Gastrocnemius medialis (tissue), 4 donors: ENCODE measurements around the gene SLC9B1. TPM values are rescaled to one million over a fixed set of nuclear protein-coding genes. Genes with fewer than 3 reads are reported as not detected.

Experiments used
- ATAC-seq, 2 donors: fragments of 150-250 bp; one replicate each; pipeline ENCODE4 v1.9.1; 2016
- DNase-seq, 2 donors: peaks; one replicate each; pipeline ENCODE4 v3.0.0-alpha.2; 2019
- H3K27ac ChIP-seq, 4 donors: fragments of 200-600 bp; sonication (generic); 1 replicate in 1 of 4; 2 replicates in 3 of 4; pipeline ENCODE4 v1.5.1; 2016 to 2018; ENCODE audit warnings: mild to moderate bottlenecking in 2 of 4, moderate library complexity in 1 of 4
- H3K27me3 ChIP-seq, 3 donors: fragments of 200-600 bp; sonication (generic) in 2 of 3; 1 replicate in 1 of 3; 2 replicates in 2 of 3; pipeline versions ENCODE4 v1.5.1 to v1.6.0; 2016 to 2019; ENCODE audit warnings: mild to moderate bottlenecking in 1 of 3, moderate library complexity in 1 of 3
- H3K36me3 ChIP-seq, 2 donors: fragments of 200-600 bp; sonication (generic) in 1 of 2; one replicate each; pipeline ENCODE4 v1.5.1; 2017 to 2018
- H3K4me1 ChIP-seq, 2 donors: fragments of 200-600 bp; sonication (generic) in 1 of 2; one replicate each; pipeline ENCODE4 v1.5.1; 2016 to 2017; ENCODE audit warnings: mild to moderate bottlenecking in 2 of 2
- H3K4me3 ChIP-seq, 4 donors: fragments of 200-600 bp; sonication (generic) in 3 of 4; 1 replicate in 1 of 4; 2 replicates in 3 of 4; pipeline ENCODE4 v1.5.1; 2016 to 2019; ENCODE audit warnings: mild to moderate bottlenecking in 2 of 4
- H3K9me3 ChIP-seq, 3 donors: fragments of 200-600 bp; sonication (generic) in 2 of 3; 1 replicate in 1 of 3; 2 replicates in 2 of 3; pipeline ENCODE4 v1.5.1; 2016 to 2019
- POLR2A ChIP-seq, 2 donors: fragments of 450-650 bp; IDR thresholded peaks; one replicate each; pipeline ENCODE4 v1.6.1; 2017; ENCODE audit warnings: antibody characterized with exemption in 2 of 2, mild to moderate bottlenecking in 2 of 2, moderate library complexity in 2 of 2
- in situ Hi-C, 4 donors: fragments of 200-750 bp; cut with MboI; loops; one replicate each; pipeline versions ENCODE4 v1.15.0 to v1.8.0; 2017; ENCODE audit warnings: low sequenced_read_pairs in 4 of 4
- intact Hi-C: fragments of 100-400 bp; cut with DNase I; formaldehyde crosslinking; loops from one replicate; pipeline ENCODE4 v1.15.1; 2023; ENCODE audit warnings: low total_unique reads
- total RNA-seq, 4 donors: library from RNA; depleted of rRNA; stranded (reverse); fragments of >200 nt; gene quantifications; one replicate each; pipeline versions ENCODE4 v1.1.0 to v1.2.3, GENCODE V29; 2016
- TF ChIP-seq, protein P1 (sequence below), 5 experiments: fragments of 450-650 bp in 3 of 5; fragments of 200-600 bp in 2 of 5; sonication (generic) in 2 of 5; IDR thresholded peaks in 4 of 5; conservative IDR thresholded peaks in 1 of 5; 1 replicate in 4 of 5; 2 replicates in 1 of 5; pipeline ENCODE4 v1.5.1; 2016 to 2019; ENCODE audit warnings: antibody characterized with exemption in 5 of 5, mild to moderate bottlenecking in 3 of 5, moderate library complexity in 3 of 5

SLC9B1 gene
- total RNA-seq, 4 donors from 2014 or later: not detected

DNA sequence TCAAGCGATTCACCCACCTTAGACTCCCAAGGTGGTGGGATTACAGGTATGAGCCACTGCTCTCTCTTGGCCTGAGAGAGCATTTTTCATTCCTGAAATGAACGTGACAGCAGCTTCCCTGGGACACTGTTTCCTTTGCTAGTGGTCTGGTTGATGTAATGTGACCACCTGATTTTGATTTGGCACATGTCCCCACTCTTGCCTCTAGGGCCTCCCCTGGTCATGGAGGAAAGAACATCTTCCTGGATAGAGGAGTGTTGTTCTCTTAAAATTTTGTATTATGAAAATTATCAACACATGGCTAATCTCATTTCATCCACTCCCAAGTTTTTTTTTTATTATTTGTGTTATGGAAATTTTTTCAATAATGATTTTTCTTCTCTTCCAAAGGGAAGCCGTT lies 33.3 kb upstream of the SLC9B1 start:
- TF ChIP-seq POLR2A (IDR thresholded peaks at IDR 0.05): no peak
- TF ChIP-seq, protein P1, sequence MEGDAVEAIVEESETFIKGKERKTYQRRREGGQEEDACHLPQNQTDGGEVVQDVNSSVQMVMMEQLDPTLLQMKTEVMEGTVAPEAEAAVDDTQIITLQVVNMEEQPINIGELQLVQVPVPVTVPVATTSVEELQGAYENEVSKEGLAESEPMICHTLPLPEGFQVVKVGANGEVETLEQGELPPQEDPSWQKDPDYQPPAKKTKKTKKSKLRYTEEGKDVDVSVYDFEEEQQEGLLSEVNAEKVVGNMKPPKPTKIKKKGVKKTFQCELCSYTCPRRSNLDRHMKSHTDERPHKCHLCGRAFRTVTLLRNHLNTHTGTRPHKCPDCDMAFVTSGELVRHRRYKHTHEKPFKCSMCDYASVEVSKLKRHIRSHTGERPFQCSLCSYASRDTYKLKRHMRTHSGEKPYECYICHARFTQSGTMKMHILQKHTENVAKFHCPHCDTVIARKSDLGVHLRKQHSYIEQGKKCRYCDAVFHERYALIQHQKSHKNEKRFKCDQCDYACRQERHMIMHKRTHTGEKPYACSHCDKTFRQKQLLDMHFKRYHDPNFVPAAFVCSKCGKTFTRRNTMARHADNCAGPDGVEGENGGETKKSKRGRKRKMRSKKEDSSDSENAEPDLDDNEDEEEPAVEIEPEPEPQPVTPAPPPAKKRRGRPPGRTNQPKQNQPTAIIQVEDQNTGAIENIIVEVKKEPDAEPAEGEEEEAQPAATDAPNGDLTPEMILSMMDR (IDR thresholded peaks at IDR 0.05 in 4 of 5, conservative IDR thresholded peaks at IDR 0.05 in 1 of 5): no peak
- intact Hi-C loops: loop anchor here (2.0 kb wide), 1 partner anchor 22 kb away; no protein-coding TSS in a partner anchor

DNA sequence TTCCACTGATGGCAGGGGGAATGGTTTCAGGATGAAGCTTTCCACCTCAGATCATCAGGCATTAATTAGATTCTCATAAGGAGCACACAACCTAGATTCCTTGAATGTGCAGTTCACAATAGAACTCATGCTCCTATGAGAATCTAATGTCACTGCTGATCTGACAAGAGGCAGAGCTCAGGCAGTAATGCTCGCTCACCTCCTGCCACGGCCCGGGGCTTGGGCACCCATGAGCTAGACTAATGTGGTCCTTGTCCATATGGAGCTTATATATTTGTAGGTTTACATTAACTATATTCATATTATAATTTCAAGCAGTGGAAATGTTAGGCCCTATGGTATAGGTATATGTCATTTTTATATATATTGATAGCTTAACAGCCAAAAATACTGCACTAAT lies 32.6 kb upstream of the SLC9B1 start:
- Histone ChIP-seq H3K36me3 (no peaks in the 10 kb centered on the region), H3K27me3 (no peaks in the 10 kb centered on the region), H3K27ac (no peak overlapping the region), H3K9me3 (no peaks in the 10 kb centered on the region), H3K4me1 (no peaks in the 10 kb centered on the region), H3K4me3 (no peak overlapping the region)
- in situ Hi-C loops (no loop called here), intact Hi-C loops (loop anchor here (2.0 kb wide), 1 partner anchor 23 kb away; no protein-coding TSS in a partner anchor)
- ATAC-seq: no peak
- no peak for TF ChIP-seq POLR2A (IDR thresholded peaks at IDR 0.05)
- TF ChIP-seq, protein P1 (IDR thresholded peaks at IDR 0.05 in 4 of 5, conservative IDR thresholded peaks at IDR 0.05 in 1 of 5): no peak
- no peak for DNase-seq

More for the DNA sequence above, 33.3 kb upstream of the SLC9B1 start:
- DNase-seq (no peak), ATAC-seq (no peak)
- Histone ChIP-seq H3K4me1 (no peaks in the 10 kb centered on the region), H3K27ac (no peak overlapping the region), H3K4me3 (no peak overlapping the region), H3K36me3 (no peaks in the 10 kb centered on the region), H3K9me3 (no peaks in the 10 kb centered on the region), H3K27me3 (no peaks in the 10 kb centered on the region)
- in situ Hi-C loops: no loop called here

DNA sequence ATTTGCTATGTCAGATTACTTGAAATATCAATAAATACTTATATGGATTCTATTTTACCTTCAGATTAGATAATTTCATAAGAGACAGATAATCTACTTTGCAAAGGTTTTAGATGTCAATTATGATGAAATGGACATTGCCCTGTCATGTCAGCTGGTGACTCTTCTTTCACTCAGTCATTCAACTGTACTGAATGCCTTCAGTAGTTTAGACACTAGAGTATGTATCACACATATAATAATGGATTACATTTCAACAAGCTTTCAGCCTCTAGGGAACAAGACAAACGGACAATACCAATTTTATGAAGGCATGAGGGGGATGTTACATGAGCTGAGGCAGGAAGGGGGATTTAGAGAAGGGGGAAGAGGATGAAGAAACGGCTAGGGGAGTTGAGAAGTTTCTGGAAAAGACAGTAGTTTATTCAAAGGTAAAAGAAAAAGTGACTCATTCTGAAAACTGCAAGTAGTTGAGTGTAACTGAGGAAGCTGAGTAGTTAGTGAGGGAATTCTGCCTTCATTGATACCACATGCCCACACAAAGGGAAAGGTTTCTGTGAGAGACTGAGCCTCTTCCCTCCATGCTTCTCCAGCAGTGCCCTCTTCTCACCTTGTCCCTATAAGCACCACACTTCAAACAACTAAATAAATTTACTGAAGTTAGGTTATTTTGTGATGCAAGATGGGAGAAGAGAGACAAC lies 31.4 kb upstream of the SLC9B1 start:
- Histone ChIP-seq H3K9me3 (no peaks in the 10 kb centered on the region), H3K4me1 (no peaks in the 10 kb centered on the region), H3K27ac (no peak overlapping the region), H3K27me3 (no peaks in the 10 kb centered on the region), H3K36me3 (peaks cover 0 to 1% of the 10 kb centered on the region in 2 donors), H3K4me3 (no peak overlapping the region)
- no peak for ATAC-seq
- intact Hi-C loops (no loop called here), in situ Hi-C loops (no loop called here)
- TF ChIP-seq POLR2A (IDR thresholded peaks at IDR 0.05): no peak
- TF ChIP-seq, protein P1 (IDR thresholded peaks at IDR 0.05 in 4 of 5, conservative IDR thresholded peaks at IDR 0.05 in 1 of 5): no peak
- DNase-seq: no peak

DNA sequence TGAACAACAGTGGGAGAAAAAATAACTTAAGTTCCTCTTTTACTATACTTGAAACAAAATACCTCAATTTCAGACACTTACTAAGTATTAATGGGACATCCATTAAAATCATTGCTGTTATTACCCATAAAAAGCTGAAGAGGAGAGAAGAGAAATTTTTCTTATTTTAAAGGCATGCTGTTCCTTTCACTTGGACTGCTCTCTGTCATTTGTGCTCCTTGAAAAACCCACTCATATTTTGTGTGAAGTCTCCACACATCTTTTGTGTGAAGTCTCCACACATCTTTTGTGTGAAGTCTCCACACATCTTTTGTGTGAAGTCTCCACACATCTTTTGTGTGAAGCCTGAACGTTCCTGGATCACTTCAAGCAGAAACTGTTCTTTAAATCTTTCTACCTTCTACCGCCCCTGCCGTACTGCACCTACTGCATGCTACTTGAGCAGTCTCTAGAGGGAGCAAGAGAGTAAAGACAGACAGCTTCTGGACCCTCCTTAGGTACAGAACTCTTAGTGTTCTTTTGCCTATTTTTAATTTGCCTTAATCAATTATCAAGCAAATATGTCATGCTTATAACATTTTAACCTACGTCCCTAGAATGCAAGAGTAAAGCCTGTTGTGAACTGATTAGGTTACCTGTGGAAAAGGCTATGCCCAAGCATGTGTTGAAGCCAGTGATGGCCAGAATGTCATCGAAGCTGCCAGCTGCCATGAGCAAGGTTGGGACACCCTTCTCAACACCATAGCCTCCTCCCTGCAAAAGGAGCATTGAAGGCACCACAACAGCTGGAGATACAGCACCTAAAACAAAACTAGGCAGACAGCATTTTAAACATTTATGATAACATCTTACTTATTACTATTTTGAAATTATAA lies 27.1 kb upstream of the SLC9B1 start:
- Histone ChIP-seq H3K27me3 (no peaks in the 10 kb centered on the region), H3K9me3 (no peaks in the 10 kb centered on the region), H3K4me1 (no peaks in the 10 kb centered on the region), H3K36me3 (peaks cover 0 to 10% of the 10 kb centered on the region in 2 donors), H3K4me3 (no peak overlapping the region), H3K27ac (no peak overlapping the region)
- TF ChIP-seq, protein P1 (IDR thresholded peaks at IDR 0.05 in 4 of 5, conservative IDR thresholded peaks at IDR 0.05 in 1 of 5): peak; percentile 23 to 65 (median 46)
- TF ChIP-seq POLR2A (IDR thresholded peaks at IDR 0.05): no peak
- in situ Hi-C loops (loop anchor here in 2 of 4 donors (10.0 kb wide), 1 partner anchor 48 kb away; the partner anchor contains the start of gene BDH2 (in 2 of the 2)), intact Hi-C loops (loop anchor here (2.0 kb wide), 1 partner anchor 52 kb away; the partner anchor contains the start of gene BDH2)
- ATAC-seq (peak; percentile 86 to 87), DNase-seq (no peak)
